Heart right ventricle (tissue), 16 donors: ENCODE results near the gene PRF1. TPM values are rescaled to one million over a fixed set of nuclear protein-coding genes. Genes with fewer than 3 reads are reported as not detected.

Experiments
- ATAC-seq, 8 donors: fragments of 200-7000 bp; cut with Tn5 transposase; one replicate each; pipeline ENCODE4 v1.9.1; 2020; ENCODE audit warnings: mild to moderate bottlenecking in 8 of 8, moderate library complexity in 8 of 8, moderate number of reproducible peaks in 1 of 8
- DNase-seq, 2 donors: peaks; one replicate each; pipeline ENCODE4 v3.0.0-alpha.2; 2020
- H3K27ac ChIP-seq, 10 donors: fragments of 200-600 bp; sonication (generic) in 2 of 10; one replicate each; pipeline versions ENCODE4 v1.5.0 to v1.8.0; 2020 to 2022; ENCODE audit warnings: mild to moderate bottlenecking in 3 of 10
- H3K27me3 ChIP-seq, 7 donors: fragments of 200-600 bp; one replicate each; pipeline ENCODE4 v1.8.0; 2021 to 2022; ENCODE audit warnings: mild to moderate bottlenecking in 2 of 7
- H3K36me3 ChIP-seq, 9 donors: fragments of 200-600 bp; sonication (generic) in 1 of 9; one replicate each; pipeline versions ENCODE4 v1.5.0 to v1.8.0; 2020 to 2022; ENCODE audit warnings: mild to moderate bottlenecking in 2 of 9
- H3K4me1 ChIP-seq, 9 donors: fragments of 200-600 bp; sonication (generic) in 1 of 9; one replicate each; pipeline versions ENCODE4 v1.5.0 to v1.8.0; 2020 to 2022; ENCODE audit warnings: mild to moderate bottlenecking in 4 of 9
- H3K4me3 ChIP-seq, 10 donors: fragments of 200-600 bp; sonication (generic) in 2 of 10; one replicate each; pipeline versions ENCODE4 v1.5.0 to v1.8.0; 2020 to 2022; ENCODE audit warnings: mild to moderate bottlenecking in 7 of 10, moderate library complexity in 2 of 10
- H3K9me3 ChIP-seq, 11 donors: fragments of 200-600 bp in 10 of 11; sonication (generic) in 2 of 11; one replicate each; pipeline versions ENCODE4 v1.5.0 to v1.8.0; 2013 to 2022; ENCODE audit warnings: mild to moderate bottlenecking in 2 of 11, control low read depth in 1 of 11, moderate library complexity in 1 of 11
- WGBS, 2 donors: extraction: QIAGEN DNeasy Blood & Tissue Kit; methylation state at CpG; one replicate each; pipeline ENCODE4 v1.1.7; 2013; ENCODE audit warnings: inconsistent platforms in 1 of 2; 5-methylcytosine and 5-hydroxymethylcytosine counted together
- intact Hi-C, 10 donors: fragments of 100-400 bp; cut with DNase I; formaldehyde crosslinking; loops; one replicate each; pipeline versions ENCODE4 v1.11.1 to v1.14.2; 2022
- polyA plus RNA-seq, 2 donors: library from polyadenylated mRNA; stranded (reverse); fragments of 200-250 nt; gene quantifications; one replicate each; pipeline ENCODE4 v1.2.3, GENCODE V29; 2013
- total RNA-seq, 10 donors: library from RNA; stranded (reverse); fragmentation: NEBNext Ultra II Directional in 3 of 10; extraction: Animal tissue kit (Norgen Biotek cat#: 25700) in 3 of 10; gene quantifications; one replicate each; pipeline versions ENCODE4 v1.2.1 to v1.2.4, GENCODE V29; 2021 to 2023
- TF ChIP-seq, protein P1 (sequence below), 9 donors: fragments of 200-600 bp; sonication (generic) in 2 of 9; IDR thresholded peaks; one replicate each; pipeline versions ENCODE4 v1.5.0 to v1.8.0; 2021 to 2022; ENCODE audit warnings: antibody characterized with exemption in 9 of 9, mild to moderate bottlenecking in 5 of 9, moderate library complexity in 1 of 9
- donor health status: Arrhythmogenic right ventricular cardiomyopathy.
- donor health status: ischemic (EF 13 %, LVEDD 7.1; RV severe dilation, severe dysfunction).
- donor health status: healthy with polysubstance abuse.
- donor health status: DM: no; HTN: yes; CAD: no.
- donor health status: DM: no; HTN: no; CAD: no.
- donor health status: ischemic (EF 25% LVEDD 6.9; RV normal size, moderate dysfunction).
- donor health status: ischemic (EF 25% LVEDD 5.7; RV mildly dilated, moderate dysfunction).
- donor health status: healthy.
- donor health status: DM: yes; HTN: yes; CAD: no.
- donor health status: Ischemic cardiomyopathy.
- donor health status: ischemic (EF 35%, LVEDD 5.7; RV mildly dilated, moderate dysfunction).
- donor health status: nonischemic (EF 11% LVEDD 7.7; RV severe dilation, severe dysfunction).
- donor health status: DM: yes; HTN: yes; CAD: no.
- donor health status: PGD.
- donor health status: ischemic (EF 29% LVEDD 5.4; RV normal size, mild dysfunction).
- donor health status: nonischemic (EF 23%, LVEDD 6.1; RV moderate dilation, normal function).

PRF1 gene
- total and polyA plus RNA-seq, 12 donors = 0.33 to 13.8 (median 1.2) TPM

DNA sequence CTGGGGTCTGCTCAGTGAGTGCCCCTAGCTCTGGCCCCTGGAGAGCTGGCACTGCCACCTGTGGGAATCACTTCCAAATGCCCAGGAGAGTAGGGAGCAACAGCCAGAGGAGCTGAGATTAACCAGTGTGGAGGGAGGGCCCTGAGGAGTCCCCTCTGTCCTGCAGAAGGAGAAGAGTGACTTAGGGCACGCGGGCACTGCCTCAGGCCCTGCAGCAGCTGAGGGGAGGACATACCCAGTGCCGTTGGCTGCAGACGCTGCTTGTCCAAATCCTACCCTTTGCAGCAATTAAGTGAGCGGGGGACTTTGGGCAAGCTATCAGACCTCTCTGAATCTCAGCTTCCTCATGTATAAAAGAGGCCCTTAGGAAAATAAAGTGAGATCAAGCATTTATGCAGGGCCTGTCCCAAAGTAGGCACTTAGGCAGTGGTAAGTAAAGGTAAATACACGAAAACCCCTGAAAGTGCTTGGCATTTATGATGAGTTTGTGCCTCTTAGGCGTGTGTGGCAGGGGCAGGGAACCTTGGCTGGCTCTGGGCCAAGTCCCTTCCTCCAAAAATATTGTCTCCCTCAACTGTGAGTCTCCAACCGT is 16.9 kb downstream of the PRF1 start:
- no peaks in the 10 kb centered on the region for H3K36me3 ChIP-seq
- TF ChIP-seq, protein P1, sequence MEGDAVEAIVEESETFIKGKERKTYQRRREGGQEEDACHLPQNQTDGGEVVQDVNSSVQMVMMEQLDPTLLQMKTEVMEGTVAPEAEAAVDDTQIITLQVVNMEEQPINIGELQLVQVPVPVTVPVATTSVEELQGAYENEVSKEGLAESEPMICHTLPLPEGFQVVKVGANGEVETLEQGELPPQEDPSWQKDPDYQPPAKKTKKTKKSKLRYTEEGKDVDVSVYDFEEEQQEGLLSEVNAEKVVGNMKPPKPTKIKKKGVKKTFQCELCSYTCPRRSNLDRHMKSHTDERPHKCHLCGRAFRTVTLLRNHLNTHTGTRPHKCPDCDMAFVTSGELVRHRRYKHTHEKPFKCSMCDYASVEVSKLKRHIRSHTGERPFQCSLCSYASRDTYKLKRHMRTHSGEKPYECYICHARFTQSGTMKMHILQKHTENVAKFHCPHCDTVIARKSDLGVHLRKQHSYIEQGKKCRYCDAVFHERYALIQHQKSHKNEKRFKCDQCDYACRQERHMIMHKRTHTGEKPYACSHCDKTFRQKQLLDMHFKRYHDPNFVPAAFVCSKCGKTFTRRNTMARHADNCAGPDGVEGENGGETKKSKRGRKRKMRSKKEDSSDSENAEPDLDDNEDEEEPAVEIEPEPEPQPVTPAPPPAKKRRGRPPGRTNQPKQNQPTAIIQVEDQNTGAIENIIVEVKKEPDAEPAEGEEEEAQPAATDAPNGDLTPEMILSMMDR (IDR thresholded peaks at IDR 0.05) = no peak
- ATAC-seq (no peak), DNase-seq (no peak)
- peak overlapping the region in 5 of 10 donors; percentile 25 to 49 (median 29) for H3K27ac ChIP-seq
- H3K9me3 ChIP-seq = no peaks in the 10 kb centered on the region
- WGBS, 2 donors = 75 to 77% methylated on average over 8 of the region's 8 CpGs
- no peaks in the 10 kb centered on the region for H3K27me3 ChIP-seq
- no peak overlapping the region for H3K4me3 ChIP-seq
- peaks cover 2 to 63% (median 51%) of the 10 kb centered on the region in 9 donors for H3K4me1 ChIP-seq
- intact Hi-C loops = no loop called here

DNA sequence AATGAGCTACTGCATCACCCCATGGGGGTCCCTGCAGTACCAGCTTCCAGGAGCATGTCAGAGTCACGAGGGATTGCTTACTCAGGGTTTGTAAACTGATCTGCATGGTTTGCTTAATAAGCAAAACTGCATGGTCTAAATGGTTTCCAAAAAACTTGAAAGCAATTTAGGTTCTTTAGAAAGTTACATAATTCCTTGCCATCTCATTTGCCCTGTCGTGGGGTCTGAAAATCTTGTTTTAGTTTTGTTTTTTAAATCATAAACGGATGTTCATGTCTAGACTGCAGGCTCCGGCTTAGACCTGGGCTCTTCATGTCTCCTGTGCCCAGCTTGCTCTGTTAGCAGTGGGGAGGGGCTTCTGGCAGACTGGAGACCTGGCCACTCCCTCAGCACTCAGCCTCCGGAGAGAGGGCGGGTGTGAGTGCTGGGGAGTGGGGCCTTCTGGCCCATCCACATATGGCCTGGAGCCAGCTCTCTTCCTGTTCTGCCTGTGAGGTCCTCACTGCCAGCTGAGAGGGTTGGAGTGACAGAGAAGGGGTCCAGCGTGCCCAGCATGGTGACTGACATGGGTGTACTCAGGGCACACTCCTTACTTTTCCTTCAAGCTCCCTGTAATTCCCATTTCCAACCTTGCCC is 17.5 kb downstream of the PRF1 start:
- intact Hi-C loops = no loop called here
- Histone ChIP-seq H3K9me3 (no peaks in the 10 kb centered on the region), H3K4me1 (peaks cover 2 to 56% (median 45%) of the 10 kb centered on the region in 9 donors), H3K27ac (peak overlapping the region in 5 of 10 donors; percentile 25 to 49 (median 29)), H3K27me3 (no peaks in the 10 kb centered on the region), H3K4me3 (no peak overlapping the region), H3K36me3 (no peaks in the 10 kb centered on the region)
- ATAC-seq (peak in 5 of 8 donors; percentile 20 to 63 (median 24)), DNase-seq (no peak)
- TF ChIP-seq, protein P1 (IDR thresholded peaks at IDR 0.05) = no peak
- 36 to 39% methylated on average over 7 of the region's 7 CpGs for WGBS, 2 donors

DNA sequence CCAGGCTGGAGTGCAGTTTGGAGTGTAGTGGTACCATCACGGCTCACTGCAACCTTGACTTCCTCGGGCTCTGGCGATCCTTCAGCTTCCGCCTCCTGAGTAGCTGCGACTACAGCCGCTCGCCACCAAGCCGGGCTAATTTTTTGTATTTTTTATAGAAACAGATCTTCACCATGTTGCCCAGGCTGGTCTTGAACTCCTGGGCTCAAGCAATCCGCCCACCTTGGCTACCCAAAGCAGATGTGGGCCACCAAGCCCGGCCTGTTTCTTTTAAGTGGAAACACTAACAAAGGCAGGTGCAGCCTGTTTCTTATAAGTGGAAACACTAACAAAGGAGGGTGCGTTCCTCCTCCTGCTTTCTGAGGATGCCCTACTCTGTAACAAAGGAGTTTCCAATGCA is 18.2 kb downstream of the PRF1 start:
- 80% methylated on average over 11 of the region's 11 CpGs for WGBS, 2 donors
- no peaks in the 10 kb centered on the region for H3K27me3 ChIP-seq
- no peaks in the 10 kb centered on the region for H3K9me3 ChIP-seq
- DNase-seq (no peak), ATAC-seq (peak in 2 of 8 donors; percentile 35 to 43)
- H3K36me3 ChIP-seq = no peaks in the 10 kb centered on the region
- peak overlapping the region in 4 of 10 donors; percentile 25 to 58 (median 33) for H3K27ac ChIP-seq
- no peak overlapping the region for H3K4me3 ChIP-seq
- TF ChIP-seq, protein P1 (IDR thresholded peaks at IDR 0.05) = no peak
- intact Hi-C loops = no loop called here
- H3K4me1 ChIP-seq = peaks cover 2 to 50% (median 38%) of the 10 kb centered on the region in 9 donors

DNA sequence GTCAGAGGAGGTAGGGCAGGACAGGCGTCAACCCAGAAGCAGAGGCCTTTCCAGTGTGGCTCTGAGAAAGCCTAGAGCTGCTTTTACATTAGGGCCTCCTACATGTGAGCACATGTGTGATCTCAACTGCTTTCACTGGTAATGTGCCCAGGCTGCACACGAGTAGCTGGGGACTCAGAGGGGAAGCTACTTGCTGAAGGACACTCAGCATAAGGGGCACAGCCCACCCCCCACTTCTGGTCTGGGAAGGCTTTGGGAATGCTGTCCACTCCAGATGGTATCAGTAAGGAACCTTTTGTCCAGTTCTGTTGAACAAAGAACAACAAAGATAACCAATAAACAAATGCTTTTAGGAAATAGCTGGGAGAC is 18.9 kb downstream of the PRF1 start:
- no peak overlapping the region for H3K4me3 ChIP-seq
- peak in 3 of 8 donors; percentile 6 to 35 (median 13) for ATAC-seq
- no peak for DNase-seq
- no peaks in the 10 kb centered on the region for H3K36me3 ChIP-seq
- H3K27me3 ChIP-seq = no peaks in the 10 kb centered on the region
- WGBS, 2 donors = 73 to 76% methylated on average over 2 of the region's 2 CpGs
- intact Hi-C loops = no loop called here
- TF ChIP-seq, protein P1 (IDR thresholded peaks at IDR 0.05) = no peak
- H3K27ac ChIP-seq = peak overlapping the region in 1 of 10 donors; percentile 58
- H3K9me3 ChIP-seq = no peaks in the 10 kb centered on the region
- H3K4me1 ChIP-seq = peaks cover 0 to 50% (median 31%) of the 10 kb centered on the region in 9 donors
